Neuronal stem cell (in vitro differentiated cells): Measurements from ENCODE around the gene KAZN.

Experiments
- DNase-seq: peaks from one replicate; pipeline ENCODE4 v3.0.0-alpha.2; 2013; ENCODE audit warnings: low spot score
- H2AFZ ChIP-seq: one replicate; pipeline ENCODE4 v1.6.1; 2013; ENCODE audit warnings: mild to moderate bottlenecking, low read length, inconsistent platforms
- H2AK5ac ChIP-seq: 2 replicates; pipeline ENCODE4 v1.6.1; 2013; ENCODE audit warnings: low read depth, mild to moderate bottlenecking, inconsistent platforms, low read length, moderate library complexity, mixed read lengths
- H2BK120ac ChIP-seq: 2 replicates; pipeline ENCODE4 v1.6.1; 2013; ENCODE audit warnings: low read depth, mild to moderate bottlenecking, inconsistent platforms, low read length, moderate library complexity, mixed read lengths
- H2BK12ac ChIP-seq: one replicate; pipeline ENCODE4 v1.6.1; 2013; ENCODE audit warnings: low read length, inconsistent platforms
- H2BK15ac ChIP-seq: 2 replicates; pipeline ENCODE4 v1.6.1; 2013; ENCODE audit warnings: mild to moderate bottlenecking, low read length, inconsistent platforms, mixed read lengths
- H2BK5ac ChIP-seq: one replicate; pipeline ENCODE4 v1.6.1; 2013; ENCODE audit warnings: inconsistent platforms, mild to moderate bottlenecking, low read length, moderate library complexity
- H3K14ac ChIP-seq: one replicate; pipeline ENCODE4 v1.6.1; 2013; ENCODE audit warnings: low read length, inconsistent platforms
- H3K18ac ChIP-seq: 2 replicates; pipeline ENCODE4 v1.6.1; 2013; ENCODE audit warnings: low read length, inconsistent platforms
- H3K23ac ChIP-seq: 2 replicates; pipeline ENCODE4 v1.6.1; 2013; ENCODE audit warnings: low read depth, mild to moderate bottlenecking, mixed read lengths, low read length, inconsistent platforms; ENCODE audit not compliant: poor library complexity
- H3K27ac ChIP-seq: replicated peaks from 3 replicates; pipeline ENCODE4 v1.5.1; 2013; ENCODE audit warnings: low read length, inconsistent platforms
- H3K27me3 ChIP-seq, 3 experiments: 2 replicates each; pipeline ENCODE4 v1.6.1; 2013; ENCODE audit warnings: low read length in 3 of 3, mild to moderate bottlenecking in 2 of 3, inconsistent platforms in 1 of 3, low read depth in 1 of 3, mixed read lengths in 1 of 3, moderate library complexity in 1 of 3; ENCODE audit not compliant: control insufficient read depth in 3 of 3, insufficient read depth in 3 of 3
- H3K36me3 ChIP-seq, 2 donors: replicated peaks in 1 of 2; 2 replicates each; pipeline ENCODE4 v1.6.1; 2013; ENCODE audit warnings: low read length in 2 of 2; ENCODE audit not compliant: control insufficient read depth in 2 of 2, insufficient read depth in 2 of 2
- H3K4ac ChIP-seq: 2 replicates; pipeline ENCODE4 v1.6.1; 2013; ENCODE audit warnings: inconsistent platforms, mild to moderate bottlenecking, low read length, moderate library complexity
- H3K4me1 ChIP-seq, 2 donors: 1 replicate in 1 of 2; 2 replicates in 1 of 2; pipeline ENCODE4 v1.6.1; 2013; ENCODE audit warnings: low read length in 2 of 2, low read depth in 1 of 2; ENCODE audit not compliant: control insufficient read depth in 2 of 2, insufficient read depth in 1 of 2
- H3K4me2 ChIP-seq: one replicate; pipeline ENCODE4 v1.6.1; 2013; ENCODE audit warnings: mild to moderate bottlenecking, low read length, inconsistent platforms; ENCODE audit not compliant: insufficient read depth, poor library complexity, severe bottlenecking
- H3K4me3 ChIP-seq, 2 donors: 2 replicates each; pipeline ENCODE4 v1.5.1; 2013; ENCODE audit warnings: low read length in 2 of 2, mild to moderate bottlenecking in 2 of 2, inconsistent platforms in 1 of 2, moderate library complexity in 1 of 2
- H3K79me1 ChIP-seq: one replicate; pipeline ENCODE4 v1.6.1; 2013; ENCODE audit warnings: low read depth, mild to moderate bottlenecking, inconsistent platforms, low read length, moderate library complexity
- H3K9ac ChIP-seq: one replicate; pipeline ENCODE4 v1.6.1; 2013; ENCODE audit warnings: mild to moderate bottlenecking, low read depth, low read length, inconsistent platforms; ENCODE audit not compliant: poor library complexity
- H3K9me3 ChIP-seq, 2 donors: replicated peaks in 1 of 2; 2 replicates each; pipeline versions ENCODE3 to v1.6.1; 2013; ENCODE audit warnings: low read length in 2 of 2, mild to moderate bottlenecking in 2 of 2, inconsistent platforms in 1 of 2, low read depth in 1 of 2, mixed read lengths in 1 of 2, moderate library complexity in 1 of 2; ENCODE audit not compliant: control insufficient read depth in 2 of 2, insufficient read depth in 1 of 2
- H4K8ac ChIP-seq: one replicate; pipeline ENCODE4 v1.6.1; 2013; ENCODE audit warnings: low read depth, mild to moderate bottlenecking, inconsistent platforms, low read length, moderate library complexity
- H4K91ac ChIP-seq: one replicate; pipeline ENCODE4 v1.6.1; 2013; ENCODE audit warnings: low read length, low read depth, mild to moderate bottlenecking, inconsistent platforms; ENCODE audit not compliant: poor library complexity
- WGBS, 2 donors: extraction: QIAGEN DNeasy Blood & Tissue Kit; methylation state at CpG; one replicate each; pipeline ENCODE4 v1.1.7; 2013; ENCODE audit warnings: missing lambda C conversion rate in 2 of 2, mixed read lengths in 1 of 2; ENCODE audit not compliant: insufficient read length in 2 of 2, insufficient replicate concordance in 1 of 2; ENCODE audit errors: extremely low coverage in 2 of 2; 5-methylcytosine and 5-hydroxymethylcytosine counted together

The KAZN gene

GRCh38 chr1:15115542-15116330 lies 517.3 kb downstream of the KAZN start:
- no peak overlapping the region for H3K9ac ChIP-seq
- no peak overlapping the region for H2BK120ac ChIP-seq
- H3K36me3 ChIP-seq, result peaks cover 0 to 3% of the 10 kb centered on the region in 2 donors
- H3K14ac ChIP-seq, result no peak overlapping the region
- H2BK5ac ChIP-seq, result no peak overlapping the region
- DNase-seq, result no peak
- no peak overlapping the region for H3K27ac ChIP-seq
- H2AK5ac ChIP-seq, result no peak overlapping the region
- no peak overlapping the region for H3K23ac ChIP-seq
- H3K4me2 ChIP-seq, result no peak overlapping the region
- H3K27me3 ChIP-seq, result no peaks in the 10 kb centered on the region
- H2BK15ac ChIP-seq, result no peak overlapping the region
- no peak overlapping the region for H2BK12ac ChIP-seq
- H3K4ac ChIP-seq, result no peak overlapping the region
- H3K18ac ChIP-seq, result no peak overlapping the region
- no peak overlapping the region for H4K91ac ChIP-seq
- no peak overlapping the region for H4K8ac ChIP-seq
- H2AFZ ChIP-seq, result no peak overlapping the region
- no peaks in the 10 kb centered on the region for H3K9me3 ChIP-seq
- WGBS, 2 donors, result no CpG with 5 or more reads among the region's 15 CpGs
- no peak overlapping the region for H3K4me3 ChIP-seq
- H3K4me1 ChIP-seq, result peaks cover 4 to 7% of the 10 kb centered on the region in 2 donors
- H3K79me1 ChIP-seq, result no peaks in the 10 kb centered on the region

GRCh38 chr1:15116966-15117365 lies 518.5 kb downstream of the KAZN start:
- Histone ChIP-seq H3K4me3 (no peak overlapping the region), H3K79me1 (no peaks in the 10 kb centered on the region), H3K27ac (no peak overlapping the region), H3K4me1 (peaks cover 2 to 5% of the 10 kb centered on the region in 2 donors), H3K9me3 (no peaks in the 10 kb centered on the region), H4K8ac (no peak overlapping the region), H3K36me3 (peaks cover 0 to 3% of the 10 kb centered on the region in 2 donors), H3K9ac (no peak overlapping the region), H3K4me2 (no peak overlapping the region), H3K23ac (no peak overlapping the region), H2BK15ac (peak overlapping the region; percentile 2), H2BK5ac (no peak overlapping the region), H3K27me3 (no peaks in the 10 kb centered on the region), H4K91ac (no peak overlapping the region), H2BK12ac (no peak overlapping the region), H3K18ac (no peak overlapping the region), H2AK5ac (no peak overlapping the region), H2AFZ (no peak overlapping the region), H2BK120ac (no peak overlapping the region), H3K14ac (no peak overlapping the region), H3K4ac (no peak overlapping the region)
- DNase-seq, result no peak
- WGBS, 2 donors, result no CpG with 5 or more reads among the region's 5 CpGs

GRCh38 chr1:15117671-15118325 lies 519.3 kb downstream of the KAZN start:
- Histone ChIP-seq H3K14ac (no peak overlapping the region), H3K4me2 (no peak overlapping the region), H3K4me1 (no peaks in the 10 kb centered on the region), H2BK12ac (no peak overlapping the region), H4K8ac (no peak overlapping the region), H3K18ac (no peak overlapping the region), H4K91ac (no peak overlapping the region), H3K9me3 (no peaks in the 10 kb centered on the region), H3K36me3 (peaks cover 0 to 3% of the 10 kb centered on the region in 2 donors), H3K23ac (no peak overlapping the region), H3K27me3 (no peaks in the 10 kb centered on the region), H3K4me3 (peak overlapping the region in 1 of 2 donors; percentile 38), H3K4ac (no peak overlapping the region), H2AFZ (no peak overlapping the region), H2BK15ac (no peak overlapping the region), H3K79me1 (no peaks in the 10 kb centered on the region), H3K9ac (peak overlapping the region; percentile 15), H3K27ac (no peak overlapping the region), H2BK5ac (no peak overlapping the region), H2BK120ac (no peak overlapping the region), H2AK5ac (no peak overlapping the region)
- no peak for DNase-seq
- WGBS, 2 donors, result no CpG with 5 or more reads among the region's 8 CpGs

GRCh38 chr1:15118579-15118978 lies 520.1 kb downstream of the KAZN start:
- Histone ChIP-seq H3K36me3 (peaks cover 0 to 3% of the 10 kb centered on the region in 2 donors), H3K4me2 (no peak overlapping the region), H3K27me3 (no peaks in the 10 kb centered on the region), H3K4ac (no peak overlapping the region), H3K9me3 (no peaks in the 10 kb centered on the region), H2BK15ac (no peak overlapping the region), H3K14ac (no peak overlapping the region), H3K4me1 (no peaks in the 10 kb centered on the region), H3K27ac (no peak overlapping the region), H4K91ac (no peak overlapping the region), H3K9ac (no peak overlapping the region), H4K8ac (no peak overlapping the region), H2AFZ (no peak overlapping the region), H2AK5ac (no peak overlapping the region), H3K79me1 (no peaks in the 10 kb centered on the region), H2BK120ac (no peak overlapping the region), H3K18ac (no peak overlapping the region), H2BK12ac (no peak overlapping the region), H2BK5ac (no peak overlapping the region), H3K4me3 (no peak overlapping the region), H3K23ac (no peak overlapping the region)
- DNase-seq, result no peak
- WGBS, 2 donors, result no CpG with 5 or more reads among the region's 8 CpGs
